ENCODE data around the gene PAK1IP1.
"Not testable (repeated sequence)": the region's sequence is repeated elsewhere in the genome, so short reads cannot be mapped to it uniquely, and the experiment has no call there.

Gene PAK1IP1

DNA sequence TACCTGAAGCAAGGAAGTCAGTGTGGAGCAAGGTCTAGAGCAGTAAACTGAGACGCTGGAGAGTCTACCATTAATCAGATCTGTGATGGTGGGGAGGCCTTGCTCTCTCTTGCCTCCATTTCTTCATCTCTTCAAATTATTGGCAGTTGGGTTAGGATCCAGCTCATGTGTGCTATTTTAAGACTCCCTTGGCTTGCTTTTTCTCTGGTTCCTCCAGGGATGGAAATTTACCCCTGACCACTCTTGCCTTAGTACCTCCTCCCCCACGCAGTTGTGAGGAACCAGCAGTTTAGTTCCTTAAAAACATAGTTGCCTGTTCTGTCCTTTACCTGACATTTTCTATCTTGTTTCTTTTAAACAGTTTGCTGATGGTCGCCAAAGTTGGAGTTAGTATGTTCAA, 35.5 kb downstream of the PAK1IP1 start:
- TF ChIP-seq MYC (IDR thresholded peaks at IDR 0.05; ENCODE audit: low read depth, low read length) (no peak), POLR2A (IDR thresholded peaks at IDR 0.05; ENCODE audit: extremely low read depth, insufficient read length) (no peak)
- TF ChIP-seq, protein P1, sequence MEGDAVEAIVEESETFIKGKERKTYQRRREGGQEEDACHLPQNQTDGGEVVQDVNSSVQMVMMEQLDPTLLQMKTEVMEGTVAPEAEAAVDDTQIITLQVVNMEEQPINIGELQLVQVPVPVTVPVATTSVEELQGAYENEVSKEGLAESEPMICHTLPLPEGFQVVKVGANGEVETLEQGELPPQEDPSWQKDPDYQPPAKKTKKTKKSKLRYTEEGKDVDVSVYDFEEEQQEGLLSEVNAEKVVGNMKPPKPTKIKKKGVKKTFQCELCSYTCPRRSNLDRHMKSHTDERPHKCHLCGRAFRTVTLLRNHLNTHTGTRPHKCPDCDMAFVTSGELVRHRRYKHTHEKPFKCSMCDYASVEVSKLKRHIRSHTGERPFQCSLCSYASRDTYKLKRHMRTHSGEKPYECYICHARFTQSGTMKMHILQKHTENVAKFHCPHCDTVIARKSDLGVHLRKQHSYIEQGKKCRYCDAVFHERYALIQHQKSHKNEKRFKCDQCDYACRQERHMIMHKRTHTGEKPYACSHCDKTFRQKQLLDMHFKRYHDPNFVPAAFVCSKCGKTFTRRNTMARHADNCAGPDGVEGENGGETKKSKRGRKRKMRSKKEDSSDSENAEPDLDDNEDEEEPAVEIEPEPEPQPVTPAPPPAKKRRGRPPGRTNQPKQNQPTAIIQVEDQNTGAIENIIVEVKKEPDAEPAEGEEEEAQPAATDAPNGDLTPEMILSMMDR (IDR thresholded peaks at IDR 0.05; ENCODE audit: low read depth, low read length) = no peak
- TF ChIP-seq, protein P2, sequence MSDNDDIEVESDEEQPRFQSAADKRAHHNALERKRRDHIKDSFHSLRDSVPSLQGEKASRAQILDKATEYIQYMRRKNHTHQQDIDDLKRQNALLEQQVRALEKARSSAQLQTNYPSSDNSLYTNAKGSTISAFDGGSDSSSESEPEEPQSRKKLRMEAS (IDR thresholded peaks at IDR 0.05; ENCODE audit: low read depth, low read length) = no peak
- peak; percentile 87 for DNase-seq (ENCODE audit: low read depth)
- H3K4me3 ChIP-seq (ENCODE audit: low read depth, low read length) = no peak overlapping the region

DNA sequence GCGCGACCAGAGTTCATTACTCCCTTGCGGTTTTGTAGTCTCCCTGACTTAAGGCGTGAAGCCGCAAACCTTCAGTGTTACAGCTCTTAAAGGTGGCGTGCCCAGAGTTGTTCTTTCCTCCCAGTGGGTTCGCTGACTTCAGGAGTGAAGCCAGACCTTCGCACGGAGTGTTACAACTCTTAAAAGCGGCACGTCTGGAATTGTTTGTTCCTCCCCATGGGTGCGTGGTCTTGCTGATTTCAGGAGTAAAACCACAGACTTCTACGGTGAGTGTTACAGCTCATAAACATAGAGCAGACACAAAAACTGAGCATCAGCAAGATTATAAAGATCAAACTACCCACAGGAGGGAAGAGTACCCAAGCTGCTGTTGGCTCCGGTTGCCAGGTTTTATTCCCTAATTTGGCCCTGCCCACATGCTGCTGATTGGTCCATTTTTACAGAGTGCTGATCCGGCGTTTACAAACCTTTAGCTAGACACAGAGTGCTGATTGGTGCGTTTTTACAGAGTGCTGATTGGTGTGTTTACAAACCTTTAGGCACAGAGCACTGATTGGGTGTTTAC, 38.5 kb downstream of the PAK1IP1 start:
- no peak for TF ChIP-seq MYC (IDR thresholded peaks at IDR 0.05; ENCODE audit: low read depth, low read length)
- TF ChIP-seq, protein P2 (IDR thresholded peaks at IDR 0.05; ENCODE audit: low read depth, low read length) = no peak
- TF ChIP-seq, protein P1 (IDR thresholded peaks at IDR 0.05; ENCODE audit: low read depth, low read length) = no peak
- no peak for DNase-seq (ENCODE audit: low read depth)
- H3K4me3 ChIP-seq (ENCODE audit: low read depth, low read length) = no peak overlapping the region

DNA sequence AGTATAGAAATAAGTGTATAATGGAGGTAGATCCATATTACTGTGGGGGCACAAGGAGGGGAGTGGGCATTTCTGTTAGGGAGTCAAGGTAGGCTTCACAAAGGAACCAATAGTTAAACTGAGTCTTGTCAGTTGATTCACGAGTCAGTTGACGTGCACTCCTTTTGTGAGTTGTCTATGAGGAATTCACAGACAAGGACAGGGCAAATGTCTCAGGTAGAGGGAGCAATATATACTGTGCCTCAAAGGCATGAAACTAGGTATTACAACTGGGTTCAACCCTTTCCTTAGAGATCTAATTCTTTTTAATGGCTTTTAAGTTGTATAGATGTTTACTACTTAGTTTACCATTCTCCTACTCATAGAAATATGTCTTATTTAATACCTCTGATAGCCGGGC, 39.1 kb downstream of the PAK1IP1 start:
- no peak for TF ChIP-seq POLR2A (IDR thresholded peaks at IDR 0.05; ENCODE audit: extremely low read depth, insufficient read length)
- TF ChIP-seq MYC (IDR thresholded peaks at IDR 0.05; ENCODE audit: low read depth, low read length) = no peak
- TF ChIP-seq, protein P1 (IDR thresholded peaks at IDR 0.05; ENCODE audit: low read depth, low read length) = no peak
- TF ChIP-seq, protein P2 (IDR thresholded peaks at IDR 0.05; ENCODE audit: low read depth, low read length) = no peak
- H3K4me3 ChIP-seq (ENCODE audit: low read depth, low read length) = no peak overlapping the region
- DNase-seq (ENCODE audit: low read depth) = no peak

DNA sequence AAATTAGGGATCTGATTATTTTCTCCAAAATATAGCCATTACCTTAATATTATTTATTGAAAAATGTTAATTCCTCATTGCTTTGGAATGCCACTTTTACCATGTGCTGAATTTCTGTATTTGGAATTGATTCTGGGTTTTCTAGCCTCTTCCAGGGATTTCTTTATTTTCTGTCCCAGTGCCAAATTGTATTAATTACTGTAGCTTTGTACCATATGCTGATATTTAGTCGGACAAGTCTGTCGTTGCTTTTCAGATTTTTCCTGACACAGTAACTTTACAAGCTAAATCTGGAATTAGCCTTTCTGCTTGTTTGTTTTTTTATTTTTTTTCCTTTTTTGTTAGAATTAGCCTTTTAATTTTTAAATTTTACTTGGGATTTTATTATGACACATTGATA, 42.0 kb downstream of the PAK1IP1 start:
- TF ChIP-seq POLR2A (IDR thresholded peaks at IDR 0.05; ENCODE audit: extremely low read depth, insufficient read length) (no peak), MYC (IDR thresholded peaks at IDR 0.05; ENCODE audit: low read depth, low read length) (no peak)
- TF ChIP-seq, protein P2 (IDR thresholded peaks at IDR 0.05; ENCODE audit: low read depth, low read length) = no peak
- TF ChIP-seq, protein P1 (IDR thresholded peaks at IDR 0.05; ENCODE audit: low read depth, low read length) = no peak
- no peak overlapping the region for H3K4me3 ChIP-seq (ENCODE audit: low read depth, low read length)
- DNase-seq (ENCODE audit: low read depth) = no peak

DNA sequence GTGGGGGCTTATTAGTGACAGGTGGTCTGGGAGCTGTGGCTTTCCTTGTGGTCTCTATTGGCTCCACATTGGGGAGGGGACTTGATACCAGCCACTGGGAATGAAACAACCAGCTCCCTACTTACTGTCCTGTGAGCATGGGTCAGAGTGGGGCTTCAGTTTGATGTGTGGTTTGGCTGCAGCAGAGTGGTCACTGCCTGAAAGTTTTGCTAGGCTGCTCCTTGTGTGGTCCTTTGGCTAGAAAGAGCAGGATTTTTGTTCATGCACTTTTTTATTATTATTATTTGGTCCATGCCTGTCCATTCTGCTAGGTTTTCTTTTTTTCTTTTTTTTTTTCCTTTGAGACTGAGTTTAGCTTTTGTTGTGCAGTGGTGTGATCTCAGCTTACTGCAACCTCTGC, 45.3 kb downstream of the PAK1IP1 start:
- TF ChIP-seq, protein P2 (IDR thresholded peaks at IDR 0.05; ENCODE audit: low read depth, low read length) = no peak
- TF ChIP-seq, protein P1 (IDR thresholded peaks at IDR 0.05; ENCODE audit: low read depth, low read length) = no peak
- TF ChIP-seq POLR2A (IDR thresholded peaks at IDR 0.05; ENCODE audit: extremely low read depth, insufficient read length) (no peak), MYC (IDR thresholded peaks at IDR 0.05; ENCODE audit: low read depth, low read length) (no peak)
- DNase-seq (ENCODE audit: low read depth) = no peak

DNA sequence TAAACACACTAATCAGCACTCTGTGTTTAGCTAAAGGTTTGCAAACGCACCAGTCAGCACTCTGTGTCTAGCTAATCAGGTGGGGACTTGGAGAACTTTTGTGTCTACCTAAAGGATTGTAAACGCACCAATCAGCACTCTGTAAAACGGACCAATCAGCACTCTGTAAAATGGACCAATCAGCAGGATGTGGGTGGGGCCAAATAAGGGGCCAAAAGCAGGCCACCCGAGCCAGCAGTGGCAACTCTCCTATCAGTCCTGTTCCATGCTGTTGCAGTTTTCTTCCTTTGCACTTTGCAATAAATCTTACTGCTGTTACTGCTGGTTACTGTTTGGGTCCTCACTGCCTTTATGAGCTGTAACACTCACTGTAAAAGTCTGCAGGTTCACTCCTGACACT, 46.9 kb downstream of the PAK1IP1 start:
- not testable (repeated sequence) for DNase-seq (ENCODE audit: low read depth); H3K4me3 ChIP-seq (ENCODE audit: low read depth, low read length)

More for the DNA sequence above, 45.3 kb downstream of the PAK1IP1 start:
- H3K4me3 ChIP-seq (ENCODE audit: low read depth, low read length) = no peak overlapping the region

Measured in NB4 (cell line).